IMR-90 (cell line): ENCODE results near the gene RIC3. TPM values are rescaled to one million over a fixed set of nuclear protein-coding genes. Genes with fewer than 3 reads are reported as not detected.

Experiments
- ATAC-seq: fragments of 200-7000 bp; cut with Tn5 transposase; 2 replicates; pipeline ENCODE4 v1.9.1; 2020; ENCODE audit warnings: low read depth, mild to moderate bottlenecking, moderate library complexity
- BruUV-seq: library from RNA; stranded (reverse); fragments of 400-500 nt; replicated peaks from 2 replicates; lab custom pipeline; 2021; lab: Mats Ljungman, UMichigan
- CTCF ChIA-PET: fragments of 300-600 bp; formaldehyde crosslinking; extraction: SDS; loops from one replicate; lab custom pipeline; 2021; ENCODE audit warnings: antibody characterized with exemption; lab: Yijun Ruan, JAX
- POLR2A ChIA-PET: fragments of 300-600 bp; sonication (Branson Sonifier 250); formaldehyde crosslinking; loops from one replicate; lab custom pipeline; 2022; ENCODE audit warnings: antibody characterized with exemption; ENCODE audit not compliant: unreplicated experiment; lab: Charles Lee
- DNase-seq: peaks from one replicate; pipeline ENCODE4 v3.0.0; 2013
- H2AFZ ChIP-seq: replicated peaks from 2 replicates; pipeline ENCODE3; 2013; ENCODE audit warnings: low read length, mild to moderate bottlenecking; ENCODE audit not compliant: poor library complexity
- H2AK5ac ChIP-seq: 2 replicates; pipeline ENCODE4 v1.6.1; 2013; ENCODE audit warnings: low read depth, low read length, inconsistent platforms
- H2AK9ac ChIP-seq: replicated peaks from 2 replicates; pipeline ENCODE3; 2013; ENCODE audit warnings: mild to moderate bottlenecking, low read depth, low read length, moderate library complexity; ENCODE audit not compliant: poor library complexity
- H2BK120ac ChIP-seq: 2 replicates; pipeline ENCODE4 v1.6.1; 2013; ENCODE audit warnings: low read depth, low read length, inconsistent platforms
- H2BK15ac ChIP-seq: 3 replicates; pipeline ENCODE4 v1.6.1; 2013; ENCODE audit warnings: low read depth, low read length, inconsistent platforms
- H2BK20ac ChIP-seq: 2 replicates; pipeline ENCODE4 v1.6.1; 2013; ENCODE audit warnings: low read depth, mild to moderate bottlenecking, inconsistent platforms, low read length, moderate library complexity
- H2BK5ac ChIP-seq: 2 replicates; pipeline ENCODE4 v1.6.1; 2013; ENCODE audit warnings: mild to moderate bottlenecking, low read depth, low read length, inconsistent platforms; ENCODE audit not compliant: poor library complexity, severe bottlenecking
- H3K14ac ChIP-seq: replicated peaks from 2 replicates; pipeline ENCODE4 v1.6.1; 2013; ENCODE audit warnings: low read depth, low read length, inconsistent platforms
- H3K18ac ChIP-seq: 2 replicates; pipeline ENCODE4 v1.6.1; 2013; ENCODE audit warnings: low read depth, low read length, control low read depth
- H3K23ac ChIP-seq: 2 replicates; pipeline ENCODE4 v1.6.1; 2013; ENCODE audit warnings: low read depth, low read length, inconsistent platforms
- H3K27ac ChIP-seq: 2 replicates; pipeline ENCODE4 v1.5.1; 2013; ENCODE audit warnings: mild to moderate bottlenecking, control low read depth, low read length; ENCODE audit not compliant: insufficient read depth
- H3K27me3 ChIP-seq: 2 replicates; pipeline ENCODE4 v1.6.1; 2013; ENCODE audit warnings: low read length; ENCODE audit not compliant: control insufficient read depth, insufficient read depth
- H3K36me3 ChIP-seq: 2 replicates; pipeline ENCODE4 v1.6.1; 2013; ENCODE audit warnings: low read length, mixed read lengths; ENCODE audit not compliant: control insufficient read depth, insufficient read depth
- H3K4ac ChIP-seq: 2 replicates; pipeline ENCODE4 v1.6.1; 2013; ENCODE audit warnings: low read depth, low read length, inconsistent platforms
- H3K4me1 ChIP-seq: 2 replicates; pipeline ENCODE4 v1.6.1; 2013; ENCODE audit warnings: low read length, mixed read lengths; ENCODE audit not compliant: control insufficient read depth, insufficient read depth
- H3K4me2 ChIP-seq: 2 replicates; pipeline ENCODE4 v1.6.1; 2013; ENCODE audit warnings: low read depth, mild to moderate bottlenecking, control low read depth, low read length, moderate library complexity
- H3K4me3 ChIP-seq: 2 replicates; pipeline ENCODE4 v1.5.1; 2013; ENCODE audit warnings: low read depth, mild to moderate bottlenecking, control low read depth, low read length, moderate library complexity; ENCODE audit not compliant: insufficient read depth
- H3K56ac ChIP-seq: 2 replicates; pipeline ENCODE4 v1.6.1; 2013; ENCODE audit warnings: low read length, inconsistent platforms; ENCODE audit not compliant: insufficient read depth; ENCODE audit errors: extremely low read depth
- H3K79me1 ChIP-seq, 2 experiments: 2 replicates each; pipeline ENCODE4 v1.6.1; 2013; ENCODE audit warnings: low read length in 2 of 2, inconsistent platforms in 1 of 2, low read depth in 1 of 2
- H3K9ac ChIP-seq: 2 replicates; pipeline ENCODE4 v1.6.1; 2013; ENCODE audit warnings: low read depth, low read length, control low read depth
- H3K9me1 ChIP-seq: 2 replicates; pipeline ENCODE4 v1.6.1; 2013; ENCODE audit warnings: low read length, inconsistent platforms; ENCODE audit not compliant: insufficient read depth
- H3K9me3 ChIP-seq: 2 replicates; pipeline ENCODE4 v1.6.1; 2013; ENCODE audit warnings: low read length; ENCODE audit not compliant: control insufficient read depth, insufficient read depth
- H4K20me1 ChIP-seq: 2 replicates; pipeline ENCODE4 v1.6.1; 2013; ENCODE audit warnings: low read length, inconsistent platforms; ENCODE audit not compliant: insufficient read depth
- H4K5ac ChIP-seq: 2 replicates; pipeline ENCODE4 v1.6.1; 2013; ENCODE audit warnings: mild to moderate bottlenecking, low read depth, low read length, control low read depth
- H4K8ac ChIP-seq, 2 experiments: 2 replicates each; pipeline ENCODE4 v1.6.1; 2013; ENCODE audit warnings: low read depth in 2 of 2, low read length in 2 of 2, control low read depth in 1 of 2, inconsistent platforms in 1 of 2
- H4K91ac ChIP-seq: 2 replicates; pipeline ENCODE4 v1.6.1; 2013; ENCODE audit warnings: low read depth, low read length, inconsistent platforms; ENCODE audit not compliant: insufficient read depth
- BHLHE40 ChIP-seq: fragments of 150-350 bp; IDR thresholded peaks from 2 replicates; pipeline ENCODE4 v1.6.1; 2016; ENCODE audit warnings: mild to moderate bottlenecking, low read depth, low read length
- WGBS, 2 experiments: methylation state at CpG; one replicate each; pipeline versions ENCODE4 v1.1.5 to v1.1.7; 2013; ENCODE audit warnings: missing lambda C conversion rate in 2 of 2; ENCODE audit not compliant: insufficient read length in 1 of 2; ENCODE audit errors: extremely low coverage in 2 of 2; 5-methylcytosine and 5-hydroxymethylcytosine counted together
- dilution Hi-C: fragments of 300-500 bp; cut with HindIII; formaldehyde crosslinking; loops from one replicate; pipeline ENCODE4 v1.14.3; 2018; ENCODE audit warnings: low sequenced_read_pairs; ENCODE audit not compliant: unreplicated experiment
- in situ Hi-C: fragments of 300-500 bp; cut with MboI; formaldehyde crosslinking; loops from 3 replicates; pipeline ENCODE4 v1.14.3; 2019; ENCODE audit warnings: low sequenced_read_pairs, inconsistent platforms, mixed read lengths
- intact Hi-C: fragments of 100-400 bp; cut with micrococcal nuclease; formaldehyde crosslinking; loops from 2 replicates; pipeline ENCODE4 v1.10.0; 2022
- polyA plus RNA-seq, 3 experiments: library from polyadenylated mRNA; depleted of rRNA; stranded (reverse); fragments of >200 nt; gene quantifications; 2 replicates each; pipeline ENCODE4 v1.2.3, GENCODE V29; 2012; ENCODE audit warnings: low replicate concordance in 1 of 3
- total RNA-seq: library from RNA; depleted of rRNA; stranded (reverse); fragments of >200 nt; gene quantifications from 2 replicates; pipeline ENCODE4 v1.2.3, GENCODE V29; 2012
- TF ChIP-seq, protein P1 (sequence below): fragments of 150-350 bp; IDR thresholded peaks from 2 replicates; pipeline ENCODE4 v1.6.1; 2017; ENCODE audit warnings: mild to moderate bottlenecking, antibody characterized with exemption, low read length, low read depth

RIC3 gene
- total and polyA plus RNA-seq, 2 of the 4 experiments (the other 2 are of a cell fraction) = not detected

DNA sequence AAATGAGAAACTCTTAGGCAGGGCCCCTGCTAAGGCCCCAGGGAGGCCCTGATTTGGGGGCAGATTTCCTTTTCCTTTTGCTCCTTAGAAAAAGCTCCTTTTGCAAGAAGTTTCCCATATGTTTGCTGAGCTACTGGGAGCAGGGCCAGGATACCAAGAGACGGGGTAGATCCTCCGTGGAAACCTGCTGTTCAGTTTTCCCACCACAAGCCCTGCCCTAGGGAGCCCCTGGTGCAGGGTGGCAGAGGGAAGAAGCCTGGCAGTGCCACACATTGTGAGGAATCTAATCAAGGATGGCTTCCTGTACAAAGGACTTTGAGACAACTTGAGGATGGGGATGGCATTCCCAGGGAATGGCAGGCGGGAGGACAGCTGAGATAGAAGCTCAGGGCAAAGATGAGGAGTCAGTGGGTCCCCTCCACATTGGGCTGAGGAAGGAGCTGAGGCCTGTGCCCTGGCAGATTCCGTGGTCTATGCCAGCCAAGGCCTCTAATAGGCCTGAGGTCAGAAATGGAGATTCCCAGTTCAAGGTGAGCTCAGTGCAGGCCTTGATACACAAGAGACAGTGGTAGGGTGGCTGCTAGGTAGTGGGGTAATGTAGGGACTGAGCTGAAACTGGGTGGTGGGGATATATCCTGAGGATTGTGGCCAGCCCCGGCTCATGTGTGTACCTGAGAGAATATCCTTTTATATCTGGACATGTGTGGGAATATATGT lies 72.9 kb downstream of the RIC3 start (continued):
- TF ChIP-seq, protein P1, sequence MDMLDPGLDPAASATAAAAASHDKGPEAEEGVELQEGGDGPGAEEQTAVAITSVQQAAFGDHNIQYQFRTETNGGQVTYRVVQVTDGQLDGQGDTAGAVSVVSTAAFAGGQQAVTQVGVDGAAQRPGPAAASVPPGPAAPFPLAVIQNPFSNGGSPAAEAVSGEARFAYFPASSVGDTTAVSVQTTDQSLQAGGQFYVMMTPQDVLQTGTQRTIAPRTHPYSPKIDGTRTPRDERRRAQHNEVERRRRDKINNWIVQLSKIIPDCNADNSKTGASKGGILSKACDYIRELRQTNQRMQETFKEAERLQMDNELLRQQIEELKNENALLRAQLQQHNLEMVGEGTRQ = no peak

DNA sequence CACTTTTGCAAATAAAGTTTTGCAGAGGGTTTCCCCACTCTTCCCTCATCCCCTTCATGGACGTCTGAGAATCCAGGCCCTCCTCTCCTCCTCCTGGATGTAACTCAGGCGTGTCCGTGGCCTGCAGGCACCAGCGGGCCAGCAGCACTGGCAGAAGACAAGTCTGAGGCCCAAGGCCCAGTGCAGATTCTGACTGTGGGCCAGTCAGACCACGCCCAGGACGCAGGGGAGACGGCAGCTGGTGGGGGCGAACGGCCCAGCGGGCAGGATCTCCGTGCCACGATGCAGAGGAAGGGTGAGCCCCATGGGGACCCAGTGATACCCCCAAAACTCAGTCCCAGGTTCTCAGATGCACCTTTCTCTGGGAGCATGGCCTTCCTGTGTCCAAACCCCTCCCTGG lies 73.5 kb downstream of the RIC3 start:
- Histone ChIP-seq H3K4me1 (peaks cover 9% of the 10 kb centered on the region), H3K4me3 (no peak overlapping the region), H2BK120ac (no peak overlapping the region), H4K5ac (no peak overlapping the region), H3K27me3 (no peaks in the 10 kb centered on the region), H2AFZ (no peak overlapping the region), H3K9ac (no peak overlapping the region), H3K23ac (no peak overlapping the region), H2BK5ac (no peak overlapping the region), H3K4me2 (no peak overlapping the region), H3K56ac (no peak overlapping the region), H2AK5ac (no peak overlapping the region), H4K20me1 (peaks cover 4% of the 10 kb centered on the region; the same call in 1 of the 2 replicates), H3K18ac (no peak overlapping the region), H4K8ac (no peak overlapping the region), H3K27ac (no peak overlapping the region), H3K14ac (no peak overlapping the region), H3K4ac (no peak overlapping the region), H2BK15ac (no peak overlapping the region), H3K36me3 (peaks cover 19% of the 10 kb centered on the region), H3K9me3 (no peaks in the 10 kb centered on the region), H3K9me1 (no peaks in the 10 kb centered on the region), H3K79me1 (no peaks in the 10 kb centered on the region; a peak in 1 of 4 replicates), H4K91ac (no peak overlapping the region), H2AK9ac (no peak overlapping the region), H2BK20ac (no peak overlapping the region)
- ATAC-seq (no peak), DNase-seq (no peak)
- WGBS, 2 experiments = 100% methylated on average over 1 of the region's 12 CpGs; no CpG with 5 or more reads in 1 of the 2 experiments
- ChIA-PET POLR2A (no interaction called here), CTCF (interaction anchor here (0.6 to 1.2 kb wide), 3 partner anchors 10 to 62 kb away, joined by 3 read pairs; no protein-coding TSS in a partner anchor)
- dilution Hi-C loops (no loop called here), intact Hi-C loops (loop anchor here (5.0 to 10.0 kb wide), 3 partner anchors 167 to 421 kb away; partner anchors contain the start of genes CYB5R2 and LMO1), in situ Hi-C loops (loop anchor here (5.0 to 25.0 kb wide), 4 partner anchors 61 to 408 kb away; no protein-coding TSS in a partner anchor)
- no peak for TF ChIP-seq BHLHE40
- BruUV-seq = no TSS peak
